ENCODE results near the gene GNA12.

GNA12 gene, protein sequence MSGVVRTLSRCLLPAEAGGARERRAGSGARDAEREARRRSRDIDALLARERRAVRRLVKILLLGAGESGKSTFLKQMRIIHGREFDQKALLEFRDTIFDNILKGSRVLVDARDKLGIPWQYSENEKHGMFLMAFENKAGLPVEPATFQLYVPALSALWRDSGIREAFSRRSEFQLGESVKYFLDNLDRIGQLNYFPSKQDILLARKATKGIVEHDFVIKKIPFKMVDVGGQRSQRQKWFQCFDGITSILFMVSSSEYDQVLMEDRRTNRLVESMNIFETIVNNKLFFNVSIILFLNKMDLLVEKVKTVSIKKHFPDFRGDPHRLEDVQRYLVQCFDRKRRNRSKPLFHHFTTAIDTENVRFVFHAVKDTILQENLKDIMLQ

DNA sequence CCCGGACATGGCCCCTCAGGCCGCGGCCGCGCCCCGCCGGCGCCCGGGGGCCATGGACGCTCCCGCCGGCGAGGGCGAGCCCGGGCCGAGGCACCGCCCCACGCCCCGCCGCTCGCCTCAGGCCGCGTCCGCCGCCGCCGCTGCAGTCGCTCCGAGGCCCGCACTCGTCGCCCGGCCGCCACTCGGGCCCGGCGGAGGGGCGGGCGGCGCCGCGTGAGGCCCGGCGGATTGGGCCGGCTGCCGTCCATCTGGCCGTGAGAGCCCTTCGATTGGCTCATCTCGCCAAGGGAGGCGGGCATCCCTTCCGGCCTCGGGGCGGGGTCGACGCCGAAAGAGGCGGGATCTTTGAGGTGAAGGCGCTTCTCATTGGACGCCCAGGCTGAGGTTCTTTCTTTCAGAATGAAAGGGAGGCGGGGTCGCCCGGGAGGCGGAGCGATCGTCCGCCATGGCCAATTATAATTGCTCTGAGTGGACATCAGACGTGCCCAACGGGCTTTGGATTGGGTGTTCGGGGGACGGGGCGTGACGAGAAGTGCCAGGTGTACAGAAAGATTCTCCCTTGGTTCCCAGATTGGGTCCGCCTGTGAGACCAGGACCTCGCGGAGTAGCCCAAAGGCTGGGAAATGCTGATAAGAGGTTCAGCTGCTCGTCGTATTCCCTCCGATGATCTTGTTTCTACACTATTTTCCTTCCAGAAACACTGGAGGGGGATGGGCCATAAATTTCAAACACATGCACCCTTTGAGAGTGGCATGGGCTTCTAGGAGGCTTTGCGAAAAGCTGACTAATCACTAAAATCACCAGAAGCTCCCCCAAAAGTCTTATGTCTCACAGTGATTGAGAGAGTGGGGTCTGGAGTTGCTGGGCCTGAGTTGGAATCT, at the start of gene GNA12:
Gene GNA12 (minus strand): TSS at position 156 of the 881 bp plus-strand sequence. CDS start 147 bp downstream, at position 9.
- in situ Hi-C loops (cut with MboI; ENCODE audit: low sequenced_read_pairs): no loop called here

- in situ Hi-C loops (cut with MboI; ENCODE audit: low sequenced_read_pairs): loop anchor here (10.0 kb wide), 1 partner anchor 261 kb away; no protein-coding TSS in a partner anchor
Measured at GRCh38 chr7:2893411-2893861, 49.3 kb upstream of the GNA12 start.

DNA sequence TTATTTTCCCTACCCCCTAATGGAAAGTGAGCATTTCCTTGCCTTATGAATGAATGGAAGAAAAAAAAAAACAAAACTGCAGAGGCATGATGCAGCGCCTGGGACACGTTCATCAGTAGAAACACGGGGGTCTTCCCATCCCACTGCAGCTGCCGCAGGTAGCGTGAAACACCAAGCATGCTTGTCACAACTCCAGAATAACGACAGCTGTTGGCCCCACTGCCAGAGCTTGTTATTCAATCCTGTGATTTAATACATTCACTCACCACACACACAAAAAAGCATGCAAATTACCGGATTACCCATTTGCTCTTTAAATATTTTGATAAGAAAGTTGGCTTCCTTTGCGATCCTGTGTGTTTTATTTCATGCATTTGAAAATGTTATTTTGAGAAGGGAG, 48.4 kb upstream of the GNA12 start:
- in situ Hi-C loops (cut with MboI; ENCODE audit: low sequenced_read_pairs): loop anchor here (10.0 kb wide), 1 partner anchor 262 kb away; no protein-coding TSS in a partner anchor

DNA sequence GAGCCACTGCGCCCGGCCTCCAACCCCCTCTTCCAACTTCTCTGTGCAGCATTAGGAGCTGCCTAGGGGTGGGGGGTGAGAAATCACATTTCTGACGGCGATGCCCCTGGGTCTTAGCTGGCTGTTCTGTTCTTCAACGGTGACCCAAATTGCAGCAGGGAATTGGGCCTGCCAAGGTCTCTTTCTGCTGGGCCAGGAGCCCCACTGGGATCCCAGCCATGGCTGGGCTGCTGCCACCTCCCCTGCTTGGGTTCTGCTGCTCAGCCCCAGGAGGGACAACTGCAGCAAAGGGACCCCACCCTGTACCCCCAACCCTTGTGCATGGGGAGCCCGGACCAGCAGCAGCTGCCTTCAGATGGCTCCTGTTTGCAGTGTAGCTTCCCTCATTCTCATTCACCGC, 43.7 kb upstream of the GNA12 start:
- in situ Hi-C loops (cut with MboI; ENCODE audit: low sequenced_read_pairs): no loop called here

GRCh38 chr7:2886900-2887299, 42.8 kb upstream of the GNA12 start:
- in situ Hi-C loops (cut with MboI; ENCODE audit: low sequenced_read_pairs): no loop called here

GRCh38 chr7:2886391-2886790, 42.3 kb upstream of the GNA12 start:
- in situ Hi-C loops (cut with MboI; ENCODE audit: low sequenced_read_pairs): no loop called here

GRCh38 chr7:2884161-2884560, 40.1 kb upstream of the GNA12 start:
- in situ Hi-C loops (cut with MboI; ENCODE audit: low sequenced_read_pairs): no loop called here

DNA sequence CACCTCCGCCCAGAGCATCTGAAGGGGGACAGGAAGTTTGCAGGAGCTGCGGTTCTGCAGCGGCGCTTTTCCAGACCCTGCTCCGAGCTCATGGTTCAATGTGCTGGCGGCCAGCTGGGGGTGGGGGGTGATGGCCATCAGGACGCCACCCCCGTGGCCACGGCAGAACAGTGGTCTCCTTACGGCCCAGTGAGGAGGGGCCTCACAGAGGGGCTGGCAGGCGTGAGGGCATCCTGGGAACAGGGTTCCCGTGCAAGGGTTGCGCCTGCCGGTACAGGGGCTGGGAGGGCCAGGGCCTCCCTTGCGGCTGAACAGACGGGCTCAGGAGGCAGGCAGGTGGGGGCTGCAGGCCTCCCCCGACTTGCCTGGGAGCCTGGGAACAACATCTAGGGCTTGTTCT, 39.0 kb upstream of the GNA12 start:
- in situ Hi-C loops (cut with MboI; ENCODE audit: low sequenced_read_pairs): no loop called here

- in situ Hi-C loops (cut with MboI; ENCODE audit: low sequenced_read_pairs): no loop called here
Measured at GRCh38 chr7:2882111-2882510, 38.0 kb upstream of the GNA12 start.

GRCh38 chr7:2880874-2881533, 36.9 kb upstream of the GNA12 start:
- in situ Hi-C loops (cut with MboI; ENCODE audit: low sequenced_read_pairs): no loop called here

DNA sequence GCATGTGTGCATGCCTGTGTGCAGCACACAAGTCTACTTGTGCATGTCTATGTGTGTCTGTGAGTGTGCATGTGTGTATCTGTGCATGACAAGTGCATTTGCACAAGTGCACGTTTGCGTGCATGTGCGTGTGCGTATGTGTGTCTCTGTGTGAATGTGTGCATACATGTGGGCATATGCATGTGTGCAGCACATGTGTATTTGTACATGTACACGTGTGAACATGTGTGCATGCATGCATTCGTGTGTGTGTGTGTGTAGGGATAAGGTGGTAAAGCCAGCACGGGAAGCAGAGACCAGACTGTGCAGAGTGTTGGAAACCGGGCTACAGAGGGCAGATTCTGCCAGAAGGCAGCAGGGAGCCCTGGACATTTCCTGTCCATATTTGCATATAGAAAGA, 35.9 kb upstream of the GNA12 start:
- in situ Hi-C loops (cut with MboI; ENCODE audit: low sequenced_read_pairs): no loop called here

GRCh38 chr7:2879354-2879753, 35.2 kb upstream of the GNA12 start:
- in situ Hi-C loops (cut with MboI; ENCODE audit: low sequenced_read_pairs): loop anchor here (10.0 kb wide), 1 partner anchor 265 kb away; no protein-coding TSS in a partner anchor

DNA sequence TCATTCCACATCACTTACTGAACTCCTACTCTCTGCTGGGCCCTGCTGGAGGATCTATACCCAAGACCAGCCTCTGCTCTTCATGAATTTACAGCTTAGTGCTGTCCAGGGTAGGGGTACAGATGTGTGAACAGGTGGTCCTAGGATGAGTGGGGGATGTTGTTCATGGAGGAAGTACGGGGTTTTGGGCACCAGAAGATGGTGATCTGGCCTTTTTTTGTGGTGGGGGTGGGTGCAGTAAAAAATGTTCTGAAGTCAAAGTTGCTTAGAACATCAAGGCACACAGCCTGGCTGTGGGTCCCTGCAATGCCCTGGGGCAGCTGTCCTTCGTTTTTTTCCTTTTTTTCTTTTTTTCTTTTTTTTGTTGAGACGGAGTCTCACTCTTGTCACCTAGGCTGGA, 34.2 kb upstream of the GNA12 start:
- in situ Hi-C loops (cut with MboI; ENCODE audit: low sequenced_read_pairs): loop anchor here (10.0 kb wide), 1 partner anchor 266 kb away; no protein-coding TSS in a partner anchor

DNA sequence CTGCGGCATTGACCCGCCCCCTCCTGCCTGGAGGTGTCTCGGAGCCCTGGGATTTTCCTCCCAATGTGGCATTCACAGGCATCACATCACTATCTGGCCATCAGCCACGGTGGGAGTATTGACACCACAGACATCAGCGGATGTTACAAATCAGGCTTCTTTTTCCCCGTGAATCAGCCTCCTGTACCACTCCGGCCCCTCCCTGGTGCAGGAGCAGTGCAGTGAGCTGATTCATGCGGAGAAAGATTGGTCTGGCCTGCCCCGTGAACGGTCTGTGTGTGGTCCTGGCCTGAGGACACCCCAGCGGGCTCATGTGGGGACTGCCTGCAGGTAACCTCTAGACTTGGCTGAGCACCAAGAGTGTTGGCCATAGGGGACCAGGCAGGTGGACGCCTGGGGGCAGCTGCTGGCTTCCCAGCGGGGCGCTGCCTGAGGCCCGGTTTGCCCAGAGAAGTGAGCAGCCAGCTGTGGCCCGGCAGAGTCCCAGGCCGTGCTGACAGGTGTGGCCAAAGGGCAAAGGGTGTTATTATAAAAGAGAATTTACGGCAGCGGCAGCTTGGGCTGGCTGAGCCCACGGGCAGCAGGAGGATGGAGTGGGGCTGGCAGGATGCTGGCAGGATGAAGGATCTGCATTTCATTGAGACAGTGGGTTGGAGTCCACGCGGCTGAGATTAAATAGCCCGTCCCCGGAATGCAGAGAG, 32.1 kb upstream of the GNA12 start:
- in situ Hi-C loops (cut with MboI; ENCODE audit: low sequenced_read_pairs): loop anchor here (10.0 kb wide), 1 partner anchor 269 kb away; no protein-coding TSS in a partner anchor

DNA sequence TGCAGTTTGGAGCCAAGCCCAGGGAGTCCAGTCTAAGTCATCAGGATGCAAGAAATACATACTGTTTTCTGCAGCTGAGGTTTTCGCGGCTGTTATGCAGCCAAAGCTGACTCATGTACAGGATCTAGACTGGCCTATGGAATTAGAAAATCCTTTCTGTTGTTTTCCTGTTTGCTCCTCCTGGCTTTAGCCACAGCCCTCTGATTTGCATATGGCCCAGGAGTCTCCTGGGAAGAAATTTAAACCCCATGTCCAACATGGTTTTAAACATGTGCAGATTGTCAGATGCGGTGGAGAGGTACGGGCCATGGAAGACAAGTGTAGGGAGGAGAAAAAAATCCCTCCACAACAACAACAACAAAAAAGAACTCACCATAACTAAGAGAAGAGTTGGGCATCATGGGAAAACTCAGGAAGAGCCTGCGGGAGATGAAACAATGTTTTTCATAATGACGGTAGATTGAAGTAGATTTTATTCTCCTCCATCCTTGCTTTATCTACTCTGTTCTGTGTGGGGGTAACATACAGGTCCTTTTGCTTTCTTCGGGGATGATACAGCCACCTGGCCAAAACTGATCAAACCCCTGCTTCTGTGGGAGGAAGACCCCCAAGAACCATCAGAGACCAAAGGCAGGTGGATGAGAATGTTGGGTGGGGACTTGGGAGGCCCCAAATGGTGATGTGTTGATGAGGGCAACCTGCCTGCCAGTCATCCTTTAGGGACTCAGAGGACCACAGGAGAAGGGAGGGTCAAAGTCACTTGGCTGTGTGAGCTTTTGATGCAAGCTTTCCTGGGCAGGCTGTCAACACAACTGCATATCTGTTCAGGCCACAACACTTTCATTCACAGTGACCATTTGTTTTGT, 29.8 kb upstream of the GNA12 start:
- in situ Hi-C loops (cut with MboI; ENCODE audit: low sequenced_read_pairs): loop anchor here (10.0 to 25.0 kb wide), 2 partner anchors 271 to 1013 kb away; no protein-coding TSS in a partner anchor

DNA sequence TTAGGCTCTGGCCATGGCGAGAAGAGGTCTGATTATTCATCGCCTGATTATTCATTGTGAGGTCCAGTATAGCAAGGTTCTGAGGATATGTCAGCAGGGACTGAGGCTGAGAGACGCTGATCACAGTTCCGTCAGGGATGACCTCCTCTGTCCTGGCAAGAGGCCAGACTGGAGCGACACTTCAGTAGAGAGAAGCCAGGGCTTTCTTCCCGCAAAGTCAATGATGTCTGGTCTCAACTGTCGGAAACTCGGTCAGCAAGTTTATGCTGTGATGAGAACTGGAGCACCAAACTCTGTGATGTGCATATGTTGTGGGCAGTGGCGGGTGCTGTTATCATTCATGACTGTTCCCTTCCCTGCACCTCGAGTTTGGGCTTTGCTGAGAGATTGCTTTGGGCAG, 29.0 kb upstream of the GNA12 start:
- in situ Hi-C loops (cut with MboI; ENCODE audit: low sequenced_read_pairs): loop anchor here (10.0 to 25.0 kb wide), 2 partner anchors 272 to 1014 kb away; no protein-coding TSS in a partner anchor

DNA sequence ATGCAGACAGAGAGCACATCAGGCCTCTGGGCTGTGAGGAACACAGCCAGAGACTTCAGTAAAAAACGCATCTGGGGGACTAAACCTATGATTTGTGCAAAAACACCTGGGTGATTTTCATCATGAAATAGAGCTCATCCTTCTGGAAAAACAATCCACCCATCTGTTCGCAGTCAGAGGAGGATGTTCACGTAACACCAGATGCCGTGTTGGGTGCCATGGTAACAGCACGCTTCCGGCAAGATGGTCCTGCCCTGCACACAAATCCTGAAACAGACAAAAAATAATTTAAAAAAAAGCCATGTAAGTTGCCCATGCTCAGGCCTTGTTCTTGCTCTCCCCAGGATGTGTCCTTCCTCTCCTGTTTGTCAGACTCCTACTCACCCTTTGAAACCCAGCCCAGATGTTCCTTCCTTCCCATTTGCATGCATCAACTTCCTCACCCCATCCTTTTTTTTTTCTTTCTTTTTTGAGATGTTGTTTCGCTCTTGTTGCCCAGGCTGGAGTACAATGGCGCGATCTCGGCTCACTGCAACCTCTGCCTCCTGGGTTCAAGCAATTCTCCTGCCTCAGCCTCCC, 28.3 kb upstream of the GNA12 start:
- in situ Hi-C loops (cut with MboI; ENCODE audit: low sequenced_read_pairs): loop anchor here (10.0 to 25.0 kb wide), 2 partner anchors 272 to 1015 kb away; no protein-coding TSS in a partner anchor

- in situ Hi-C loops (cut with MboI; ENCODE audit: low sequenced_read_pairs): loop anchor here (10.0 to 25.0 kb wide), 2 partner anchors 274 to 1017 kb away; no protein-coding TSS in a partner anchor
Measured at GRCh38 chr7:2870471-2870931, 26.4 kb upstream of the GNA12 start.

Data from HL-60/S4 treated with retinoic acid at 250 ng/mL for 4 days and 3 days (cell line).